ENCODE measurements around the gene ZBTB16. TPM values are rescaled to one million over a fixed set of nuclear protein-coding genes. Genes with fewer than 3 reads are reported as not detected.

Gene ZBTB16
- total and polyA plus RNA-seq, 11 donors: 15.3 to 130 (median 62.8) TPM

GRCh38 chr11:114237321-114238280, 178.1 kb downstream of the ZBTB16 start:
- intact Hi-C loops (cut with DNase I): no loop called here
- Histone ChIP-seq H3K4me1 (peaks cover 14 to 95% (median 44%) of the 10 kb centered on the region in 12 donors), H3K27ac (peak overlapping the region in 4 of 12 donors; percentile 28 to 49 (median 34)), H3K36me3 (peaks cover 0 to 41% (median 8%) of the 10 kb centered on the region in 9 donors), H3K27me3 (no peaks in the 10 kb centered on the region), H3K4me3 (no peak overlapping the region), H3K9me3 (no peaks in the 10 kb centered on the region)
- 92 to 93% (median 93%) methylated on average over 16 of the region's 16 CpGs for WGBS, 4 donors
- no peak for DNase-seq
- TF ChIP-seq, protein P1, sequence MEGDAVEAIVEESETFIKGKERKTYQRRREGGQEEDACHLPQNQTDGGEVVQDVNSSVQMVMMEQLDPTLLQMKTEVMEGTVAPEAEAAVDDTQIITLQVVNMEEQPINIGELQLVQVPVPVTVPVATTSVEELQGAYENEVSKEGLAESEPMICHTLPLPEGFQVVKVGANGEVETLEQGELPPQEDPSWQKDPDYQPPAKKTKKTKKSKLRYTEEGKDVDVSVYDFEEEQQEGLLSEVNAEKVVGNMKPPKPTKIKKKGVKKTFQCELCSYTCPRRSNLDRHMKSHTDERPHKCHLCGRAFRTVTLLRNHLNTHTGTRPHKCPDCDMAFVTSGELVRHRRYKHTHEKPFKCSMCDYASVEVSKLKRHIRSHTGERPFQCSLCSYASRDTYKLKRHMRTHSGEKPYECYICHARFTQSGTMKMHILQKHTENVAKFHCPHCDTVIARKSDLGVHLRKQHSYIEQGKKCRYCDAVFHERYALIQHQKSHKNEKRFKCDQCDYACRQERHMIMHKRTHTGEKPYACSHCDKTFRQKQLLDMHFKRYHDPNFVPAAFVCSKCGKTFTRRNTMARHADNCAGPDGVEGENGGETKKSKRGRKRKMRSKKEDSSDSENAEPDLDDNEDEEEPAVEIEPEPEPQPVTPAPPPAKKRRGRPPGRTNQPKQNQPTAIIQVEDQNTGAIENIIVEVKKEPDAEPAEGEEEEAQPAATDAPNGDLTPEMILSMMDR (IDR thresholded peaks at IDR 0.05): no peak
- ATAC-seq: no peak

GRCh38 chr11:114239753-114240161, 180.2 kb downstream of the ZBTB16 start:
- 79 to 86% (median 82%) methylated on average over 6 of the region's 6 CpGs for WGBS, 4 donors
- Histone ChIP-seq H3K27me3 (no peaks in the 10 kb centered on the region), H3K4me1 (peaks cover 14 to 93% (median 58%) of the 10 kb centered on the region in 12 donors), H3K27ac (peak overlapping the region in 5 of 12 donors; percentile 21 to 49 (median 36)), H3K36me3 (peaks cover 0 to 60% (median 19%) of the 10 kb centered on the region in 9 donors), H3K4me3 (no peak overlapping the region), H3K9me3 (no peaks in the 10 kb centered on the region)
- ATAC-seq (no peak), DNase-seq (no peak)
- TF ChIP-seq POLR2A (IDR thresholded peaks at IDR 0.05): no peak
- TF ChIP-seq, protein P1 (IDR thresholded peaks at IDR 0.05): no peak
- intact Hi-C loops (cut with DNase I): loop anchor here in 3 of 10 donors (5.0 to 10.0 kb wide), 3 partner anchors 37 to 45 kb away; no protein-coding TSS in a partner anchor

GRCh38 chr11:114242032-114242431, 182.5 kb downstream of the ZBTB16 start:
- Histone ChIP-seq H3K36me3 (peaks cover 0 to 78% (median 37%) of the 10 kb centered on the region in 9 donors), H3K27ac (peak overlapping the region in 4 of 12 donors; percentile 44 to 80 (median 56)), H3K27me3 (no peaks in the 10 kb centered on the region), H3K9me3 (no peaks in the 10 kb centered on the region), H3K4me1 (peaks cover 8 to 74% (median 44%) of the 10 kb centered on the region in 12 donors), H3K4me3 (no peak overlapping the region)
- ATAC-seq (no peak), DNase-seq (no peak)
- intact Hi-C loops (cut with DNase I): loop anchor here in 3 of 10 donors (5.0 to 10.0 kb wide), 3 partner anchors 40 to 47 kb away; no protein-coding TSS in a partner anchor
- 95 to 97% (median 95%) methylated on average over 15 of the region's 15 CpGs for WGBS, 4 donors
- TF ChIP-seq, protein P1 (IDR thresholded peaks at IDR 0.05): no peak
- TF ChIP-seq POLR2A (IDR thresholded peaks at IDR 0.05): no peak

Data from heart left ventricle (tissue), 16 donors.